ENCODE results near the gene LDLRAD2.
"Not testable (repeated sequence)": the region's sequence is repeated elsewhere in the genome, so short reads cannot be mapped to it uniquely, and the experiment has no call there.

The LDLRAD2 gene, protein sequence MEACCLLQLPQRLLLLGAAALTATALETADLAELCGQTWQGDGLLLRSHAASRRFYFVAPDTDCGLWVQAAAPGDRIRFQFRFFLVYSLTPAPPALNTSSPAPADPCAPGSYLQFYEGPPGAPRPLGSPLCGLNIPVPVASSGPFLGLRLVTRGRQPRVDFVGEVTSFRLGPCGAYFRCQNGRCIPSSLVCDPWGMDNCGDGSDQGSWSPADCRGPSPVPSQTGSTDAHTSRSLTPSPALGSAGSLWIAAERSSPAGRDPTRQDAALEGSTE

DNA sequence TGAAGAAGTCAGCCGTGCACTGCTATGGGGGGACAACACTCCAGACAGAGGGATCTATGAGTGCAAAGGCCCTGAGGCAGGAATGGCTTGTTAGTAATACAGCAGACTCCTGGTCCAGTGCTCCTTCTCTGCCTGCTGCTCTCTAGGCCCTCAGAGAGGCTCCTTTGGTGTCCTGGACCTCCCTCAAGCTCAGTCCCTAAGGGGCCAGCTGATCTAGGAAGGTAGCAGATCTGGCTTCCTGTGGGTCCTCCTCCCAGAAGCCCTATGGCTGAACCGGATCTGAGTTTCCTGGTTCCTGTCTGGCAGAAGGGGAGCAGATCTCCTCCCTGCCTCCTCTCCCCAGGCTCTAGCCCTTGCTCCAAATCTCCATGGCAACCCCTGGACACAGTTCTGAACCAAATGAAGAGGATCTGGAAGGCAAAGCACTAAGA lies at the start of gene LDLRAD2:
Gene LDLRAD2, plus strand, starts transcription at position 391 of the 431 bp plus-strand sequence. CDS start 187 bp downstream, outside the sequence.
- DNase-seq: no peak

DNA sequence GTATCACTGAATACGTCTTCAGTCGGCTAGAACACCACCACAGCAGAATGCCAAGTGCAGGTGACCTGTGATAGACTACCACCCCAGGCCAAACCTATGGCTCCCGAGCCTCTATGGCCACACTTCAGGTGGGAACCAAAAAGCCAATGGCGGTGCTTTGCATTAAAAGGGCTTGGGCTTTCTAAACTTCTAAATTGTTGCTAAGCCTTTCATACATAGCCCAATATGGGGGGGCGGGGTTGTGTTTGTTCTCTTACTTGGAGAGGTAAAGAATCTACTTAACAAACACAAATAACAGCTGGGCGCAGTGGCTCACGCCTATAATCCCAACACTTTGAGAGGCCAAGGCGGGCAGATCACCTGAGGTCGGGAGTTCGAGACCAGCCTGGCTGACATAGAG lies 48.8 kb upstream of the LDLRAD2 start:
- no peak for DNase-seq

DNA sequence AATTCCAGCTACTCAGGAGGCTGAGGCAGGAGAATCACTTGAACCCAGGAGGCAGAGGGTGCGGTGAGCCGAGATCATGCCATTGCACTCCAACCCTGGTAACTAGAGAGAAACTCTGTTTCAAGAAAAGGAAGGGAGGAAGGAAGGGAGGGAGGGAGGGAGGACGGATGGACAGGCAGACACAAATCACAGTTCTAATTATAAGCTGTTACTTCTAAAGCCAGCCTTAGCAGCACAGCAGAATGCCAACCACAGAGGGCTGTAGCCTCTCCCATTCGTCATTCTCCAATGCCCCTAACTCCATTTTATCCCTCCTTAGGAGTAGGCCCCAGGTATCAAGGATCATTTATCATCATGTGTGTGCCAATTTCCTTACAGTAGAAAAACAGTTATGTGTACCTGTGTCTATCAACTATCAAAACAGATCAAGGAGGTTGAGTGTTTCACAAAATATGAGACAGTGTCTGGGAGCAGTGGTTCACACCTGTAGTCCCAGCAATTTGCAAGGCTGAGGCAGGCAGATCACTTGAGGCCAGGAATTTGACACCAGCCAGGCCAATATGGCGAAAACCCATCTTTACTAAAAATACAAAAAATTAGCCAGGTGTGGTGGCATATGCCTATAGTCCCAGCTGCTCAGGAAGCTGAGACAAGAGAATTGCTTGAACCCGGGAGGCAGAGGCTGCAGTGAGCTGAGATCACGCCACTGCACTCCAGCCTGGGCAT lies 48.2 kb upstream of the LDLRAD2 start:
- no peak for DNase-seq

DNA sequence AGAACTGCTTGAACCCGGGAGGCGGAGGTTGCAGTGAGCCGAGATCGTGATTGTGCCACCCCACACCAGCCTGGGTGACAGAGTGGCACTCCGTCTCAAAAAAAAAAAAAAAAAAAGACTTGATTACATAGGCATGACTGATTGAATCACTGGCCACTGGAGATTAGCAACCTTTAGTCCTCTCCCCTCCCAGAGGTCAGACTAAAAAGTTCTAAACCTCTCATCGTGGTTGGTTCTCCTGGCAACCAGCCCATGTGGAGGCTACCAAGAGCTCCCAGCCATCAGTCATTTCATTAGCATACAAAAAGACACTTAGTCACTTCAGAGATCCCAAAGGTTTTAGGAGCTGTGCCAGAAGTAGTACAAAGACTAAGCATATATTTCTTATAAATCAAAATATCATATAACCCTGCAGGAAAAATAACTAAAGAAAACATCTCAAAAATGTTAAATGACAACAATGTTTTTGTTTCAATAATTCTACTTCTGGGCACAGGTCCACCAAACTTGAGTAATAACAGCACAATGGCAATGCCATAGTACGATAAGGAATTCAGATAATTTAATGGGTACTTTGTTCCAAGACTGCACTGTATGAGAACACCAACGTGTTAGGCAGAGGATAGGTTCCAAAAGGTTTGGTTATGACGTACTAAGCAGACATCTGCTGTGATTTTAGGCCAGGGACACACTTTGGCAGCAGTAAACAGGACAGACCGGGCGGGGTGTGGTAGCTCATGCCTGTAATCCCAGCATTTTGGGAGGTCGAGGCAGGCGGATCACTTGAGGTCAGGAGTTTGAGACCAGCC lies 47.2 kb upstream of the LDLRAD2 start:
- DNase-seq: peak; percentile 58

DNA sequence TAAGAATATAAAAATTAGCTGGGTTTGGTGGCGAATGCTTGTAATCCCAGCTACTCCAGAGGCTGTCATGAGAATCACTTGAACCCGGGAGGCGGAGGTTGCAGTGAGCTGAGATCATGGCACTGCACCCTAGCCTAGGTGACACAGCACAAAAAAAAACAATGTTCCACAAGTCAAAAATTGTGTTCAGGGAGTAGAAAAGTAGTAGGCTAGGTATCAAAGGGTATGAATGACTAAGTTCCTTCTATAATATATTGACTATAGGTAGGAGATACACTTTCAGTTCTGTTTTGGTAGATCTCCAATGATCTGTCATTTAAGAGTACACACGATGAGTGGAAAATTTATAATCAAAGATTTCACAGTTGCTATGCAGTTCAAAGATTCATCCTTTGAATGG lies 45.9 kb upstream of the LDLRAD2 start:
- no peak for DNase-seq

DNA sequence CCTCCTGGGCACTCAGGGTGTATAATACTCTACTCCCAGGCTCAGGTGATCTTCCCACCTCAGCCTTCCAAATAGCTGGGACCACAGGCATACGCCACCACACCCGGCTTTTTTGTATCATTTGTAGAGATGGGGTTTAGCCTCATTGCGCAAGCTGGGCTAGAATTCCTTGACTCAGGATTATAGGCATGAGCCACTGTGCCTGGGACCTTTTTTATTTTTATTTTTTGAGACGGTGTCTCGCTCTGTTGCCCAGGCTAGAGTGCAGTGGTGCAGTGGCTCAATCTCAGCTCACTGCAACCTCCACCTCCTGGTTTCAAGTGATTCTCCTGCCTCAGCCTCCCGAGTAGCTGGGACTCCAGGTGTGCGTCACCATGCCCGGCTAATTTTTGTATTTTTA lies 45.0 kb upstream of the LDLRAD2 start:
- not testable (repeated sequence) for DNase-seq

DNA sequence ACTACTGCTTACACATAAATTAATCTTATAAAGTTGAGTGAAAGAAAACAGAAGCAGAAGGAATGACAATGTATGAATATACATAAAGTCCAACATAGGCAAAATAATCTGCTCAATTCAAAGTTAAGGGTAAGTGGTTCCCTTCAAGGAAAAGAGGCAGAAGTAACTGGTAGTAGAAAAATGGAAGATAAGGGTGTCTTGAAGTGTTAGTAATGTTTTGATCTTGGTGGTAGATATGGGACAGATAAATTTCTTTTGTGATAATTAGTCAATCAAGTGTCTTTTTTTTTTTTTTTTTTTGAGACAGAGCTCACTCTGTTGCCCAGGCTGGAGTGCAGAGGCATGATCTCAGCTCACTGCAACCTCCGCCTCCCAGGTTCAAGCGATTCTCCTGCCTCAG lies 41.9 kb upstream of the LDLRAD2 start:
- no peak for DNase-seq

DNA sequence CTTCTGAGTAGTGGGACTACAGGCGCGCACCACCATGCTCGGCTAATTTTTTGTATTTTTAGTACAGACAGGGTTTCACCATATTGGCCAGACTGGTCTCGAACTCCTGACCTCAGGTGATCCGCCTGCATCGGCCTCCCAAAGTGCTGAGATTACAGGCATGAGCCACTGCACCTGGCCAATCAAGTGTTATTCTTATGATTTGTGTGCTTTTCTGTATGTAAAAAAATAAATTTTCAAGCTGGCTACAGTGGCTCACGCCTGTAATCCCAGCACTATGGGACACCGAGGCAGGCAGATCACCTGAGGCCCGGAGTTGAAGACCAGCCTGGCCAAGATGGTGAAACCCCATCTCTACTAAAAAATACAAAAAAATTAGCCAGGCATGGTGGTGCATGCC lies 41.5 kb upstream of the LDLRAD2 start:
- DNase-seq: not testable (repeated sequence)

DNA sequence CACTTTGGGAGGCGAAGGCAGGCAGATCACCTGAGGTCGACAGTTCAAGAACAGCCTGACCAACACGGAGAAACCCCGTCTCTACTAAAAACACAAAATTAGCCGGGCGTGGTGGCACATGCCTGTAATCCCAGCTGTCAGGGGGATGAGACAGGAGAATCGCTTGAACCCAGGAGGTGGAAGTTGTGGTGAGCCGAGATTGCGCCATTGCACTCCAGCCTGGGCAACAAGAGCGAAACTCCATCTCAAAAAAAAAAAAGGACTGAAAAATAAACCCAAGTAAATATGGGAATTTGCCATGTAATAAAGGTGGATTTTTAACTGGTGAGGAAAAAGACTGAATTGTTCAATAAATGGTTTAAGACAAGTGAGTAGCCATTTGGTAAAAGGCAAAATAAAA lies 40.4 kb upstream of the LDLRAD2 start:
- not testable (repeated sequence) for DNase-seq

DNA sequence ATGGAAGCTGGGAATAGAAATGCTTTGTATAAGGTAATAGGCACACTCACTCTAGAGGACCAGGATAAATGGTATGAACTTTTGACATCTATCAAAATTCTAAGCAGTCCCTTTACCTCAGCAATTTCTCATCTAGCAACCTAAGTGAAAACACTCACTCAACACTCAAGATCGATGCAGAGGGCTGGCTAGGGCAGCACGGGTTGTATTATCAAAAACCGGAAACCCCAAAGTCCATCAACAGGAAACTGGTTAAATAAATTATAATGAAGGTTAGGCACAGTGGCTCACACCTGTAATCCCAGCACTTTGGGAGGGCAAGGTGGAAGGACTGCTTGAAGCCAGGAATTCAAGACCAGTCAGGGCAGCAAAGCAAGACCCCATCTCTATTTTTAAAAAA lies 38.5 kb upstream of the LDLRAD2 start:
- DNase-seq: peak; percentile 31

DNA sequence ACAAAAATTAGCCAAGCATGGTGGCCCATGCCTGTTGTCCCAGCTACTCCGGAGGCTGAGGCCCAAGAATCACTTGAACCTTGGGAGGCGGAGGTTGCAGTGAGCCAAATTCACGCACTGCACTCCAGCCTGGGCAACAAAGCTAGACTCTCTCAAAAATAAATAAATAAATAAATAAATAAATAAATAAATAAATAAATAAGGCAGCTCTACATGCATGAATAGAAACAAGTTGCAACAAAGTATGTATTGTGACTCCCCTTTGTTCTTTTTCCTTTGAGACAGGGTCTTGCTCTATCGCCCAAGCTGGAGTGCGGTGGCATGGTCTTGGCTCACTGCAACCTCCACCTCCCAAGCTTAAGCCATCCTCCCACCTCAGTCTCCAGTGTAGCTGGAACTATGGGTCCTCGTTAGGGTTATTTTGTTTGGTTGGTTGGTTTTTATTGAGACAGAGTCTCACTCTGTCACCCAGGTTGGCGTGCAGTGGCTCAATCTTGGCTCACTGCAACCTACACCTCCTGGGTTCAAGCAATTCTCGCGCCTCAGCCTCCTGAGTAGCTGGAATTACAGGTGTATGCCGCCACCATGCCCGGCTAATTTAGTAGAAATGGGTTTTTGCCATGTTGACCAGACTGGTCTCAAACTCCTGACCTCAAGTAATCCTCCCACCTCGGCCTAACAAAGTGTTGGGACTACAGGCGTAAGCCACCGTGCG lies 37.1 kb upstream of the LDLRAD2 start:
- no peak for DNase-seq

DNA sequence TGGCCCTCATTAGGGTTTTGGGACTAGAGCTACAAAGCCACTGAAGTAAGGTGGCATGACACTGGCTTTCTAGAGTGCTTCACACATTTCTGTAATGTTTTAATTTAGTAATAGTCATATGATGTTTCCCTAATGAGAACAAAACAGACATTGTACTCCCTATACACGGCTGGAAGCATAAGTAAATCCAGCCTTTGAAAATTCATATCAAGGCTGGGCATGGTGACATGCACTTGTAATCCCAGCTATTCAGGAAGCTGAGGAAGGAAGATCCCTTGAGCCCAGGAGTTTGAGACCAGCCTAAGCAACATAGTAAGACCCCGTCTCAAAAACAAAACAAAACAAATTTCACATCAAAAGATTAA lies 36.5 kb upstream of the LDLRAD2 start:
- DNase-seq: peak; percentile 23

DNA sequence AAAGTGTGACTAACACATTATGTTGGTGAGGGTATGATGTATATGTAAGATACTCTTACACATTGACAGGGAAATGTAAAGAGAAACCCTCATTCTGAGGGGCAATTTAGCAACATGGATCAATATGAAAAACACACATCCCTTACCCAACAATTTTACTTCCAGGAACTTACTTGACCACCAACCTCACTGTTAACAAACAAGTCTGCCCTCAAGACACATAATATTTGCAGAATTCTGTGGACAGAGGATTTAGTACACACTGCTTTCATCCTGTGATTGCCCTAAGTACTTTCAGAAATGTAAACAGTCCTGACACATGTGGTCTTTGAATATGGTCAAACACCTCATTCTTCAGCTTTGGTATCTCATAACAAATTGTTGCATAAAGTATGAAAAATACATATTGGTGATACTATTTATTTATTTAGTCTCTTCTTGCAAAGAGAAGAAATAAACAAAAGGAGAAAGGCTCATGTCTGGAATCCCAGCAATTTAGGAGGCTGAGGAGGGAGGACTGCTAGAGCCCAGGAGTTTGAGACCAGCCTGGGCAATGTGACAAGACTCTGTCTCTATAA lies 36.0 kb upstream of the LDLRAD2 start:
- DNase-seq: peak; percentile 25

DNA sequence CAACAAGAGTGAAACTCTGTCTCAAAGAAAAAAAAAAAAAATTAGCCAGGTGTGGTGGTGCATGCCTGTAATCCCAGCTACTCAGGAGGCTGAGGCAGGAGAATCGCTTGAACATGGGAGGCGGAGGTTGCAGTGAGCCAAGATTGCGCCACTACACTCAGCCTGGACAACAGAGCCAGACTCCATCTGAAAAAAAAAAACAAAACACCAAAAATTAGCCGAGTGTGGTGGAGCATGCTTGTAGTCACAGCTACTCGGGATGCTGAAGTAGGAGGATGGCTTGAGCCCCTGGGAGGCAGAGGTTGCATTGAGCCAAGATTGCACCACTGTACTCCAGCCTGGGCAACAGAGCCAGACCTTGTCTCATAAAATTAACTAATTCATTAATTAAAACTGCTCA lies 35.1 kb upstream of the LDLRAD2 start:
- not testable (repeated sequence) for DNase-seq

DNA sequence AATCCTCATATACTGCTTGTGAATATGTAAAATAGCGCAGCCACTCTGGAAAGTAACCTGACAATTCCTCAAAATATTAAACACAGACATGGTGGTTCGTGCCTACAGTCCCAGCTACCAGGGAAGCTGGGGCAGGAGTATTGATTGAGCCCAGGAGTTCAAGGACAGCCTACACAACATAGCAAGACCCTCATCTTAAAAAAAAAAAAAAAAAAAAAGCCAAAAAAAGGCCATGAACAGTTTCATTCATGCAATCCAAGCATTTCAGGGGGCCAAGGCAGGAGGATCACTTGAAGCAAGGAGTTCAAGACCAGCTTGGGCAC lies 33.7 kb upstream of the LDLRAD2 start:
- no peak for DNase-seq

DNA sequence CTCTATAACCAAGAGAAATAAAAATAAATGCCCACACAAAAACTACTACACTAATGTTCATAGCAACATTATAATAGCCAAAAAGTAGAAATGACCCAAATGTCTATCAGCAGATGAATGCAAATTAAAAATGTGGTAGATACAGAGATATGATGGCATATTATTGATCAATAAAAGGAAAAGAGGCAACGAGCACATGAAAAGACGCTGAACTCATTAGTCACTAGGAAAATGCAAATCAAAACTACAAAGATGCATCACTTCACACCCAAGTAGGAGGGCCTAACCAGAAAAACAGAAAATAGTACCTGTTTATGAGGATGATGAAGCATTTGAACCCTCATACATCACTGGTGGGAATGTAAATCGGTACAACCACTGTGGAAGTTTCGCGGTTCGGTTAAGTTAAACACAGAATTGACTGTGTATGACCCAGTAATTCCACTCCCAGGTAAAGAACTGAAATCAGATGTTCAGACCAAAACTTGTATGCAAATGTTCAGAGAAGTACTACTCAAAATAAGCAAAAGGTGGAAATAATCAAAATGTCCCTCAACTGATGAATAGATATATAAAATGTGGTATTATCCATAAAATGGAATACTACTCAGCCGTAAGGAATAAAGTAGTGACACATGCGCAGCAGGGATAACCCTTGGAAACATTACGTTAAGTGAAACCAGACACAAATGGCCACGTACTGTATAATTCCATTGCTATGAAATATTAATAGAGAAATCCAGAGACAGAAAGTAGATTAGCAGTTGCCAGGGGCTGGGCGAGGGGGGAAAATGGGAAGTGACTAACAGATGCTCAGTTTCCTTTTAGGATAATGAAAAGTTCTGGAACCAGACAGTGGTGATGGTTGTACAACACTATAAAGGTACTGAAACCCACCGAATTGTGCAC lies 32.2 kb upstream of the LDLRAD2 start:
- DNase-seq: peak; percentile 41

DNA sequence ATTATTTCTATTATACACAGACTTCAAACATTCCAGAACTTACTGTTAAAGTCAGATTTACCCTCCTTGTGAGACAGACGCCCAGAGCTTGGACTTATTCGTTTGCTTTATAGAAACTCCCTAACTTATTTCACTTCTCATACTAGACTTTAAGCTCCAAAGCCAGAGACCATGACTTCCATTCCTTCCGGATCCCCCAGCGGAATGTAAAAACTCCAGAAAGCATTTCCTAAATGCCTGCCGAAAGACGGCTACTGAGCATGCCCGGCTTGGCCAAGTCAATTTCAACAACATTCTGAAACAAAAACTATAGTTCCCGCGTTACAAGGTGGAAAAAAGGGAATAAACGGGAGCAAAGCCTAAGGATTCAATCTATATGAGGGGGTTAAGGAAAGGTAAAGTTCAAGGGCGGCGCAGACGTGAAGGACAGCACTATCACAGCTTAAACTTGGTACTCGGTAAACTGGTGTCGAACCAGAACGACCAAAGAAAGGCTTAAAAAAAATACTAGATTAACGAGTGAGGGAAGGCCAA lies 30.2 kb upstream of the LDLRAD2 start:
- peak; percentile 69 for DNase-seq

DNA sequence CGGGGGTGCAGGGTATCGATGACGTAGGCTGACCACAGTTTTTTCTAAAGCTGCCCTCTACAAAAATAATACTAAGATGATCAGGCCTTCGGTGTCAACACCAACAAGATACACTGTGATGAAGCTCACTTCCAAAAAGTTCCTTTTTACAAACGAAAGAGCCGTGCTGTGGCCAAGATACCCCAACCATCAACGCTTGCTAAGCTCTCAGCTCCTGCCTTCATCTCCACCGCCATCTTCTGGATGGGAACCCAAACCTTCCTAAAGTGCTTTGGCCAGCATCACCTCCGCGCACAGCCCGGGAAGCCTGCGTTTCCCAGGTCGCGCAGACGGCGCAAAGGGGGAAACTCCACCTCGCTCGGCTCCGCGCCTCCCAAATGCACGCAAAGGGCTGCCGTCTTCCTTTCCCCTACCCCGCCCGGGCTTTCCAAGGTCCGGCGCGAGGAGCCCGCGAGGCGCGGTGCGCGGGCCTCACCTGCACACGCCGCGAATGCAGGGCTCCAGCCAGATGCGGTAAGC lies 29.7 kb upstream of the LDLRAD2 start:
- DNase-seq: peak; percentile 49

DNA sequence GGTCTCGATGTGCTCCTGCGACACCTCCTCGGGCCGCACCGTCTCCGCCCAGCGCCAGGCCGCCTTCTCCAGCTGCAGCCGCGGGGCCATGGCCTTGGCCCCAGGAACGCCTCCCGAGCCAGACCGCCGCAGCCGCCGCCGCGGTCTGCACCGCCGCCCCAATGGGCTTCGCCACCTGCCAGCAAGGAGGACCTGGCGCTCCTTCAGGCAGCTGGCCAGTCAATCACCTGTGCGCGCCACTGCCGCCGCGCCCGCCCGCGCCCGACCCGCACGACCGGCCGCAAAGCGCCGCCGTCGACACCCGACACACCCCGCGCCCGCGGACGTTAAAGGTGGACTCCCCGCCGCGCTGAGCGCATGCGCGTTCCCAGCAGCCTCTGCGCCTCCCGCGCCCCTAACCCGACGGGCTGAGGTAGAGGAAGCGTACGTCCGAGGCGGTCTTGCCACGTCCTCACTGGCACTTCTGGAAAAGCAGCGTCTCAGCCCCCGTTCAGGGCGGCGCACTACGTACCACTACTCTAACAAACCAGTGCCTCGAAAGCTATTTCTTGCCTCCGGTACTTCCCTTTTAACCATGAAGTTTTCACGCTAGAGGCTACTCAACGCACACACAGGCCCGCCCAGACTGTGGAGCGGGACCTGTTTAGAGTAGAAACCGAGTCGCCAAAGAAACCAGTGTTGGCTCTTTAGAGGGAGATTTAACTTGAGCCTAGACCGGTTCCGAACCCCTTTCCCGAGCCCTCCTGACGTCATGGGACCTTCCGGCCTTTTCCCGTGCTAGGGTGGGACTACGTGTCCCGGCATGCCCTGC lies 29.0 kb upstream of the LDLRAD2 start, which contains the start of gene USP48:
Gene USP48, minus strand, starts transcription at position 282 of the 811 bp plus-strand sequence. Its CDS starts 192 bp downstream, at position 90.
- peak; percentile 97 for DNase-seq

Data from inflammatory macrophage treated with lipopolysaccharide for 4 hours (primary cell).